Kidney (tissue), 14 donors: ENCODE results near the gene AUTS2. TPM values are rescaled to one million over a fixed set of nuclear protein-coding genes. Genes with fewer than 3 reads are reported as not detected.

Experiments used
- DNase-seq, 5 donors: peaks; one replicate each; pipeline ENCODE4 v3.0.0-alpha.2; 2013 to 2020
- FAIRE-seq: peaks from 2 replicates; lab custom pipeline; 2012; peaks lifted over from hg19 to GRCh38; lab: Jason Lieb, UNC
- H3K27ac ChIP-seq, 2 donors: one replicate each; pipeline ENCODE4 v1.7.0; 2013; ENCODE audit warnings: low read depth in 2 of 2, low read length in 2 of 2, inconsistent platforms in 1 of 2
- H3K27me3 ChIP-seq: one replicate; pipeline ENCODE4 v1.7.1; 2013; ENCODE audit warnings: low read length, inconsistent platforms; ENCODE audit not compliant: control insufficient read depth, insufficient read depth
- H3K36me3 ChIP-seq, 3 donors: one replicate each; pipeline versions ENCODE4 v1.7.0 to v1.7.1; 2013; ENCODE audit warnings: low read length in 3 of 3, control low read depth in 1 of 3, inconsistent platforms in 1 of 3; ENCODE audit not compliant: insufficient read depth in 3 of 3, control insufficient read depth in 2 of 3
- H3K4me1 ChIP-seq, 3 donors: one replicate each; pipeline versions ENCODE4 v1.7.0 to v1.7.1; 2013; ENCODE audit warnings: low read length in 3 of 3, inconsistent platforms in 1 of 3, low read depth in 1 of 3; ENCODE audit not compliant: control insufficient read depth in 2 of 3, insufficient read depth in 2 of 3
- H3K4me3 ChIP-seq, 3 donors: one replicate each; pipeline versions ENCODE4 v1.7.0 to v1.8.1; 2013; ENCODE audit warnings: low read length in 3 of 3, control low read depth in 1 of 3, inconsistent platforms in 1 of 3
- H3K9ac ChIP-seq, 3 donors: one replicate each; pipeline versions ENCODE4 v1.7.0 to v1.7.1; 2013; ENCODE audit warnings: low read length in 3 of 3, control low read depth in 1 of 3, inconsistent platforms in 1 of 3
- H3K9me3 ChIP-seq, 3 donors: one replicate each; pipeline versions ENCODE4 v1.7.0 to v1.7.1; 2013; ENCODE audit warnings: low read length in 3 of 3, control low read depth in 1 of 3, inconsistent platforms in 1 of 3; ENCODE audit not compliant: control insufficient read depth in 2 of 3, insufficient read depth in 1 of 3
- CTCF ChIP-seq: IDR thresholded peaks from 3 replicates; pipeline ENCODE4 v1.5.1; 2012; ENCODE audit warnings: mild to moderate bottlenecking, moderate library complexity, borderline replicate concordance; ENCODE audit not compliant: insufficient read depth; ENCODE audit errors: extremely low read depth
- intact Hi-C: fragments of 100-400 bp; cut with DNase I; formaldehyde crosslinking; loops from one replicate; pipeline ENCODE4 v1.11.1; 2022
- polyA plus RNA-seq: library from polyadenylated mRNA; stranded (reverse); fragments of 350-450 nt; fragmentation: Illumina TruSeq; extraction: RNeasy Lipid Tissue Mini Kit (QIAGEN cat#74804); gene quantifications from one replicate; pipeline ENCODE4 v1.2.3, GENCODE V29; 2014; ENCODE audit warnings: low read depth, low replicate concordance; ENCODE audit not compliant: insufficient read depth
- total RNA-seq: library from RNA; stranded (reverse); fragmentation: NEBNext Ultra II Directional; extraction: Animal tissue kit (Norgen Biotek cat#: 25700); gene quantifications from one replicate; pipeline ENCODE4 v1.2.1, GENCODE V29; 2021
- donor health status: control.
- donor health status: control.
- donor health status: control.
- donor health status: control.
- donor health status: control.
- donor health status: DM: yes; HTN: yes; CAD: no.
- donor health status: Normal renal cell carcinoma (clear cell type).

Gene AUTS2
- total and polyA plus RNA-seq, 2 donors from 2014 or later = 5.2 to 33.8 TPM

GRCh38 chr7:69615685-69616084 is 17.4 kb downstream of the AUTS2 start:
- no peak overlapping the region for H3K27ac ChIP-seq
- H3K4me3 ChIP-seq = no peak overlapping the region
- H3K9me3 ChIP-seq = no peaks in the 10 kb centered on the region
- no peak for TF ChIP-seq CTCF
- H3K36me3 ChIP-seq = no peaks in the 10 kb centered on the region
- H3K27me3 ChIP-seq = no peaks in the 10 kb centered on the region
- FAIRE-seq (no peak), DNase-seq (no peak)
- no peak overlapping the region for H3K9ac ChIP-seq
- no peaks in the 10 kb centered on the region for H3K4me1 ChIP-seq
- intact Hi-C loops = no loop called here

DNA sequence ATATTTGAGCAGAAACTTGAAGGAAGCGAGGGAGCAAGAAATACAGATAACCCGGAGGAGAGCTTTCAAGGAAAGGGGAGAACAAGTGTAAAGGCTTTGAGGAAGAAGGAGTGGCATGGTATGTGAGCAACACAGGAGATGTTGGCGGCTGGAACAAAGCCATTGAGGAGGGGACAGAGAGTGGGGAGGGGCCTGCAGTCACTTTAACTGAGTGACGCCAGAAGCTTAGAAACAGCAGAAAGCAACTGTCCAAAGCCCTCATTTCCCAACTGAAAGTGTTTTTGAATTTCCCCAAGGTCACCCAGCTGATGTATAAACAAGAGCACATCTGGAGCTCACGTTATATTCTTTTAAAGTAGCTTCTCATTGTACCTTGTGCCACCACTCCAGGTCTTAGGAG is 19.1 kb downstream of the AUTS2 start:
- DNase-seq (no peak), FAIRE-seq (no peak)
- intact Hi-C loops = no loop called here

DNA sequence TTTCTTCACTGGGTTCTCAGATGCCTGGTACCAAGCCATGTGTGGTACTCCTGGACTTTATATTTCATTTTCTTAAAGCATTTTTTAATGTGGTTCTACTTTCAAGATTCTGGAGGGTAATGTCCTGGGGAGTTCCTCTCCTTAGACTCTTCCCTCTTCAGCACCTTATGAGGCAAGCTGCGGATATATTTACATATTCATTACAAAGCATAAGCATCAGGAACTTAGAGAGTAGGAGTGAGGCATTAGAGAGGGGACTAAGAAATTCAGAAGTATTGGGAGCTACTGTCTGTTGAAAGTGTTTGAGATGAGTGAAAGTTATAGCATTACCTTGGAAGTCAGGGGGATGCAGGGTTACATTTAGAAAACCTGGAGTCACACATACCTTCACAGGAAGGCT is 20.8 kb downstream of the AUTS2 start:
- intact Hi-C loops = no loop called here
- Histone ChIP-seq H3K36me3 (no peaks in the 10 kb centered on the region), H3K4me3 (no peak overlapping the region), H3K9ac (no peak overlapping the region), H3K27ac (no peak overlapping the region), H3K9me3 (no peaks in the 10 kb centered on the region), H3K4me1 (no peaks in the 10 kb centered on the region), H3K27me3 (no peaks in the 10 kb centered on the region)
- no peak for FAIRE-seq
- DNase-seq = no peak
- no peak for TF ChIP-seq CTCF

More for the DNA sequence above, 19.1 kb downstream of the AUTS2 start:
- H3K9me3 ChIP-seq = no peaks in the 10 kb centered on the region
- no peak overlapping the region for H3K4me3 ChIP-seq
- no peak for TF ChIP-seq CTCF
- no peaks in the 10 kb centered on the region for H3K27me3 ChIP-seq
- no peak overlapping the region for H3K9ac ChIP-seq
- H3K4me1 ChIP-seq = no peaks in the 10 kb centered on the region
- H3K36me3 ChIP-seq = no peaks in the 10 kb centered on the region
- H3K27ac ChIP-seq = no peak overlapping the region

- no peak overlapping the region for H3K4me3 ChIP-seq
- FAIRE-seq = no peak
- intact Hi-C loops = no loop called here
- H3K4me1 ChIP-seq = no peaks in the 10 kb centered on the region
- no peak for TF ChIP-seq CTCF
- DNase-seq = peak in 3 of 5 donors; percentile 44 to 67 (median 63)
- H3K9ac ChIP-seq = no peak overlapping the region
- H3K27me3 ChIP-seq = no peaks in the 10 kb centered on the region
- no peaks in the 10 kb centered on the region for H3K36me3 ChIP-seq
- H3K27ac ChIP-seq = no peak overlapping the region
- H3K9me3 ChIP-seq = no peaks in the 10 kb centered on the region
These were observed 21.4 kb downstream of the AUTS2 start for GRCh38 chr7:69619635-69620034.
